ENCODE results near the gene SLC26A11.

SLC26A11 gene

DNA sequence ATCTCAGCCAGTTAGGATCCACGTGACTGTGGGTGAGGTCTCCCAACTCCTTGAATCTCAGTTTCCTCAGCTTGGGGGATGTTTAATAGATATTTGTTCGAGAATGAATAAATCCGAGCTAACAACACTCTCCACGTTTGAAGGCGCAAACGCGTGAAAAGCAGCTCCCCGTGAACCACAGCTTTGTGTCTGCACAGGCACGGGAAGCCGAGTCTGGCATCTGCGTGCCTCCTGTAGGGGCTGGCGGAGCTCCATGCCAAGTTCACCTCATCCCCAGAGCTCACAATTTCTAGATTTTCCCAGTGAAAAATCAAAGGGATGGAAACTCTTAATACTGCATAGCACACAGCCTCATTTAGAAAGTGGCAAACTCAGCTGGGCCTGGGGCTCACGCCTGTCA lies 14.4 kb upstream of the SLC26A11 start:
- H3K9me3 ChIP-seq (ENCODE audit: control insufficient read depth, insufficient read depth, low read length): no peaks in the 10 kb centered on the region
- H3K4me3 ChIP-seq (ENCODE audit: low read length): no peak overlapping the region
- no peak overlapping the region for H3K4me2 ChIP-seq (ENCODE audit: low read length)
- H3F3A ChIP-seq (ENCODE audit: control insufficient read depth, insufficient read depth): no peaks in the 10 kb centered on the region
- no peak for TF ChIP-seq EZH2phosphoT487 (IDR thresholded peaks at IDR 0.05; ENCODE audit: borderline replicate concordance, low read length)
- TF ChIP-seq, protein P1, sequence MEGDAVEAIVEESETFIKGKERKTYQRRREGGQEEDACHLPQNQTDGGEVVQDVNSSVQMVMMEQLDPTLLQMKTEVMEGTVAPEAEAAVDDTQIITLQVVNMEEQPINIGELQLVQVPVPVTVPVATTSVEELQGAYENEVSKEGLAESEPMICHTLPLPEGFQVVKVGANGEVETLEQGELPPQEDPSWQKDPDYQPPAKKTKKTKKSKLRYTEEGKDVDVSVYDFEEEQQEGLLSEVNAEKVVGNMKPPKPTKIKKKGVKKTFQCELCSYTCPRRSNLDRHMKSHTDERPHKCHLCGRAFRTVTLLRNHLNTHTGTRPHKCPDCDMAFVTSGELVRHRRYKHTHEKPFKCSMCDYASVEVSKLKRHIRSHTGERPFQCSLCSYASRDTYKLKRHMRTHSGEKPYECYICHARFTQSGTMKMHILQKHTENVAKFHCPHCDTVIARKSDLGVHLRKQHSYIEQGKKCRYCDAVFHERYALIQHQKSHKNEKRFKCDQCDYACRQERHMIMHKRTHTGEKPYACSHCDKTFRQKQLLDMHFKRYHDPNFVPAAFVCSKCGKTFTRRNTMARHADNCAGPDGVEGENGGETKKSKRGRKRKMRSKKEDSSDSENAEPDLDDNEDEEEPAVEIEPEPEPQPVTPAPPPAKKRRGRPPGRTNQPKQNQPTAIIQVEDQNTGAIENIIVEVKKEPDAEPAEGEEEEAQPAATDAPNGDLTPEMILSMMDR (IDR thresholded peaks at IDR 0.05; ENCODE audit: low read depth, low read length, poor library complexity, severe bottlenecking): no peak
- H3K36me3 ChIP-seq (ENCODE audit: control insufficient read depth, low read length): no peaks in the 10 kb centered on the region
- no peaks in the 10 kb centered on the region for H3K4me1 ChIP-seq (ENCODE audit: control insufficient read depth, low read length)
- no peaks in the 10 kb centered on the region for H3K79me2 ChIP-seq (ENCODE audit: control insufficient read depth, low read length)
- no peaks in the 10 kb centered on the region for H4K20me1 ChIP-seq (ENCODE audit: control insufficient read depth, insufficient read depth, low read depth, low read length)
- no peak overlapping the region for H3K27ac ChIP-seq (ENCODE audit: low read depth, low read length)
- no peaks in the 10 kb centered on the region for H3K27me3 ChIP-seq (ENCODE audit: control insufficient read depth, low read length)
- H3K9me2 ChIP-seq (replicated peaks; ENCODE audit: control insufficient read depth, low read length): no peaks in the 10 kb centered on the region

DNA sequence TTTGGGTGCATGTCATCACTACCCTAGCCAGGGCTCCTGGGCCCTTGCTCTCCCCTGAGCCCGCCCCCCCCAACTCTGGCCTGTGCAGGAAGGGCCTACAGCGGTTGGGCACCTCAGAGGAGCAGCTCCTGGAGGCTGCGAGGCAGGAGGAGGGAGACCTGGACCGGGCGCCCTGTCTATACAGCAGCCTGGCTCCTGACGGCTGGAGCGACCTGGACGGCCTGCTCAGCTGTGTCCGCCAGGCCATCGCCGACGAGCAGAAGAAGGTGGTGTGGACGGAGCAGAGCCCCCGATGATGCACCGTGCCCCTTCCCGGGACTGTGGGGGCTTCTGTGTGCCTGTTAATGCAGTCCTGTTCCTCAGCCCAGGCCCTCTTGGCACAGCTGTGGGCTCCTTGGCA lies 12.2 kb upstream of the SLC26A11 start:
- H3K4me1 ChIP-seq (ENCODE audit: control insufficient read depth, low read length): no peaks in the 10 kb centered on the region
- H3K4me2 ChIP-seq (ENCODE audit: low read length): no peak overlapping the region
- no peak overlapping the region for H3K27ac ChIP-seq (ENCODE audit: low read depth, low read length)
- H3F3A ChIP-seq (ENCODE audit: control insufficient read depth, insufficient read depth): no peaks in the 10 kb centered on the region
- TF ChIP-seq, protein P1 (IDR thresholded peaks at IDR 0.05; ENCODE audit: low read depth, low read length, poor library complexity, severe bottlenecking): no peak
- TF ChIP-seq EZH2phosphoT487 (IDR thresholded peaks at IDR 0.05; ENCODE audit: borderline replicate concordance, low read length): no peak
- no peak overlapping the region for H3K4me3 ChIP-seq (ENCODE audit: low read length)
- no peaks in the 10 kb centered on the region for H3K9me3 ChIP-seq (ENCODE audit: control insufficient read depth, insufficient read depth, low read length)
- no peaks in the 10 kb centered on the region for H4K20me1 ChIP-seq (ENCODE audit: control insufficient read depth, insufficient read depth, low read depth, low read length)
- H3K79me2 ChIP-seq (ENCODE audit: control insufficient read depth, low read length): no peaks in the 10 kb centered on the region
- no peaks in the 10 kb centered on the region for H3K27me3 ChIP-seq (ENCODE audit: control insufficient read depth, low read length)
- no peaks in the 10 kb centered on the region for H3K9me2 ChIP-seq (replicated peaks; ENCODE audit: control insufficient read depth, low read length)
- no peaks in the 10 kb centered on the region for H3K36me3 ChIP-seq (ENCODE audit: control insufficient read depth, low read length)

DNA sequence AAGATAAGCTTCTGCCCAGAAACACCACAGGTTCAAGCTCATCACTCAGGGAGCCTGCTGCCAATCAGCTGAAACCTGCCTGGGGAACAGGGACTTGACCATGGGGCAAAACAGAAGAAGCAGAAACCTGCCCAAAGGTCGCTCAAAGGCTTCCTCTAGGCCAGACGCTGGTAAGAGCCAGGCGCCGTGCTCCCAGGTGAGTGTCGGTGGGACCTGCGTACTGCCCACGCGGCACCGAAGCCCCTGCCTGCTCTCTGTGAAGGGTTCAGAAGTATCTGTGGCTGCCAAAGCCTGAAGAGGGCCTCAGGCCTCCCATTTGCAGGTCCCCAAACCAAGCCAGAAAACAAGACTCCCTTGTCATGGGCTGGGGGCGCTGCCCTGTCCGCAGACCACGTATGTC lies 10.5 kb upstream of the SLC26A11 start:
- Histone ChIP-seq H3K9me3 (ENCODE audit: control insufficient read depth, insufficient read depth, low read length) (no peaks in the 10 kb centered on the region), H4K20me1 (ENCODE audit: control insufficient read depth, insufficient read depth, low read depth, low read length) (no peaks in the 10 kb centered on the region), H3K36me3 (ENCODE audit: control insufficient read depth, low read length) (no peaks in the 10 kb centered on the region), H3K4me1 (ENCODE audit: control insufficient read depth, low read length) (no peaks in the 10 kb centered on the region), H3K9me2 (replicated peaks; ENCODE audit: control insufficient read depth, low read length) (no peaks in the 10 kb centered on the region), H3F3A (ENCODE audit: control insufficient read depth, insufficient read depth) (no peaks in the 10 kb centered on the region), H3K27ac (ENCODE audit: low read depth, low read length) (no peak overlapping the region), H3K4me3 (ENCODE audit: low read length) (no peak overlapping the region), H3K27me3 (ENCODE audit: control insufficient read depth, low read length) (no peaks in the 10 kb centered on the region), H3K79me2 (ENCODE audit: control insufficient read depth, low read length) (no peaks in the 10 kb centered on the region), H3K4me2 (ENCODE audit: low read length) (no peak overlapping the region)
- no peak for TF ChIP-seq EZH2phosphoT487 (IDR thresholded peaks at IDR 0.05; ENCODE audit: borderline replicate concordance, low read length)
- TF ChIP-seq, protein P1 (IDR thresholded peaks at IDR 0.05; ENCODE audit: low read depth, low read length, poor library complexity, severe bottlenecking): no peak

Measured in DOHH2 (cell line).